Skeletal muscle satellite cell (primary cell): Measurements from ENCODE around the gene USP36.

ENCODE experiments used
- H3K27me3 ChIP-seq: 2 replicates; pipeline ENCODE4 v1.7.0; 2013; ENCODE audit warnings: low read length; ENCODE audit not compliant: control insufficient read depth, insufficient read depth
- H3K36me3 ChIP-seq: 2 replicates; pipeline ENCODE4 v1.7.0; 2013; ENCODE audit warnings: mild to moderate bottlenecking, control low read depth, low read length; ENCODE audit not compliant: insufficient read depth
- H3K4me1 ChIP-seq: 2 replicates; pipeline ENCODE4 v1.7.0; 2013; ENCODE audit warnings: low read length; ENCODE audit not compliant: control insufficient read depth, insufficient read depth
- H3K4me2 ChIP-seq: 2 replicates; pipeline ENCODE4 v1.7.0; 2013; ENCODE audit warnings: mild to moderate bottlenecking, low read length
- H3K4me3 ChIP-seq: 2 replicates; pipeline ENCODE4 v1.7.0; 2013; ENCODE audit warnings: low read length
- H3K9ac ChIP-seq: 2 replicates; pipeline ENCODE4 v1.7.0; 2013; ENCODE audit warnings: mild to moderate bottlenecking, low read depth, low read length, moderate library complexity
- H3K9me3 ChIP-seq: replicated peaks from 2 replicates; pipeline ENCODE4 v1.7.0; 2013; ENCODE audit warnings: mild to moderate bottlenecking, control low read depth, low read length

The USP36 gene

DNA sequence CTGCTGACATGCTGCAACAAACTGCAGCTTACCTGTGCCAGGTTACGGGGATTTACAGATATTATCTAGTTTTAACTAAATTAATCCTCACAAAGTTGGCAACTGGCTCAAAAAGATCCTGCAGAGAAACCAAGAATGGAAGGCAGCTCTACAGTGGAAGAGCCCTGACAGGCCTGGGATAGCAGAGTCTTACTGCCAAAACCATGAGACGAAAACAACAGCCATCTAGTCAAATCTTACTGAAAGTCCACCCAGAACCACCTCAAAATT, 8.1 kb downstream of the USP36 start:
- Histone ChIP-seq H3K4me3 (no peak overlapping the region), H3K36me3 (peaks cover 84% of the 10 kb centered on the region), H3K4me2 (no peak overlapping the region), H3K9ac (no peak overlapping the region), H3K4me1 (peaks cover 2% of the 10 kb centered on the region), H3K27me3 (no peaks in the 10 kb centered on the region), H3K9me3 (no peaks in the 10 kb centered on the region)

- H3K36me3 ChIP-seq, result peaks cover 84% of the 10 kb centered on the region
- H3K4me2 ChIP-seq, result no peak overlapping the region
- H3K4me3 ChIP-seq, result no peak overlapping the region
- H3K9ac ChIP-seq, result no peak overlapping the region
- H3K27me3 ChIP-seq, result no peaks in the 10 kb centered on the region
- no peaks in the 10 kb centered on the region for H3K4me1 ChIP-seq
- no peaks in the 10 kb centered on the region for H3K9me3 ChIP-seq
These were observed 8.7 kb downstream of the USP36 start for GRCh38 chr17:78831688-78832540.

GRCh38 chr17:78829477-78829876, 11.1 kb downstream of the USP36 start:
- no peaks in the 10 kb centered on the region for H3K4me1 ChIP-seq
- no peaks in the 10 kb centered on the region for H3K9me3 ChIP-seq
- no peak overlapping the region for H3K9ac ChIP-seq
- H3K36me3 ChIP-seq, result peaks cover 85% of the 10 kb centered on the region
- H3K4me2 ChIP-seq, result no peak overlapping the region
- H3K4me3 ChIP-seq, result no peak overlapping the region
- no peaks in the 10 kb centered on the region for H3K27me3 ChIP-seq

DNA sequence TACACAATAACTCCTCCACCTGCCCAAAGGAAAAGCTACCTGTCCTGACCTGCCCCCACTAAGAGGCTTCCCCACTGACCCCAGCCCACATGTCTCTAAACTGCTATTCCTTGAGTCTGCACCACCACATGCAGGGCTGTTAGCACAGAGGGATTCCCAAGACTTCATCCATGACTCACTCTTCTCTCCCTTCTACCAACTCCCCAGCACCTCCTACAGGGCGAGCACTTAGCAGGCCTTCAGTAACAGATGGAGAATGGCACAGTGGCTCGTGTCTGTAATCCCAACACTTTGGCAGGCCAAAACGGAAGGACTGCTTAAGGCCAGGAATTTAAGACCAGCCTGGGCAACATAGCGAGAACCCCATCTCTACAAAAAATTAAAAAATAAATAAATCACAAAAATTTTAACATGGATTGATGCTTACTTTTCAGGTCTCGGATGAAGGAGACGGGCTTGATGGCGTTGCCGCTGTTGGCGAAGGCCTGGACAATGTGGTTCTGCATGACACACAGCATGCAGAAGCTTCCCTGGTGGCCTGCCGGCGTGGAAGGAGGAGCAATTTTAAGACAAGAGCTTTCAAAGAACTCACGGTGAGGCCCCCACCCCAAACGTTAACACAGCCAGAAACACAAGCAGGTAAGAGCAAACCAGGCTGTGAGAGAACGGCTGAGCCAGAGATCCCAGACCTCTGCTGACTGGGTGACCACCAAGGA, 12.0 kb downstream of the USP36 start:
- H3K36me3 ChIP-seq, result peaks cover 83% of the 10 kb centered on the region
- no peak overlapping the region for H3K4me3 ChIP-seq
- no peaks in the 10 kb centered on the region for H3K4me1 ChIP-seq
- no peaks in the 10 kb centered on the region for H3K27me3 ChIP-seq
- H3K9me3 ChIP-seq, result no peaks in the 10 kb centered on the region
- no peak overlapping the region for H3K4me2 ChIP-seq
- H3K9ac ChIP-seq, result no peak overlapping the region

- peaks cover 83% of the 10 kb centered on the region for H3K36me3 ChIP-seq
- H3K9ac ChIP-seq, result no peak overlapping the region
- no peaks in the 10 kb centered on the region for H3K27me3 ChIP-seq
- no peak overlapping the region for H3K4me2 ChIP-seq
- no peak overlapping the region for H3K4me3 ChIP-seq
- peaks cover 6% of the 10 kb centered on the region for H3K4me1 ChIP-seq
- no peaks in the 10 kb centered on the region for H3K9me3 ChIP-seq
These were observed 13.6 kb downstream of the USP36 start for GRCh38 chr17:78826836-78827509.

- H3K9ac ChIP-seq, result no peak overlapping the region
- H3K4me1 ChIP-seq, result peaks cover 6% of the 10 kb centered on the region
- H3K9me3 ChIP-seq, result no peaks in the 10 kb centered on the region
- H3K36me3 ChIP-seq, result peaks cover 84% of the 10 kb centered on the region
- no peak overlapping the region for H3K4me3 ChIP-seq
- no peak overlapping the region for H3K4me2 ChIP-seq
- no peaks in the 10 kb centered on the region for H3K27me3 ChIP-seq
These were observed 14.2 kb downstream of the USP36 start for GRCh38 chr17:78826421-78826820.

DNA sequence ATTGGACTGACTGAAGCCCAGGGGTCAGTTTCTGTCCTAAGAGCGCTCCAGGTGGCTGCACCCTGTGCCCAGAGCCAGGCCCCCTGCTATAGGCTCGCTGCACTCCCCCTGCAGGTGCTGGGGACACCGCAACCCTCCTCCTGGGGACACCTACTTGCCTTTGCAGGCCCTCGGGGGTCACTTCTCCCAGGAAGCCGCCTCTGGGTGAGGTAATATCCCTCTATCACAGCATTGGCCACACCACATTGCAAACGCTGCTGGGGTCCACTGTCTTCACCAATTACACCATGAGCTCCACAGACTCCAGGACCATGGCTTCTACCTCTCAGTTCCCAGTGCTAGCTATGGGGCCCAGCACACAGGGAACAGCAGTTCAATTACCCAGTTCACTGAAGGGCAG, 14.9 kb downstream of the USP36 start:
- Histone ChIP-seq H3K4me2 (no peak overlapping the region), H3K36me3 (peaks cover 85% of the 10 kb centered on the region), H3K4me3 (no peak overlapping the region), H3K9me3 (no peaks in the 10 kb centered on the region), H3K27me3 (no peaks in the 10 kb centered on the region), H3K9ac (no peak overlapping the region), H3K4me1 (peaks cover 6% of the 10 kb centered on the region)

- Histone ChIP-seq H3K9me3 (no peaks in the 10 kb centered on the region), H3K4me3 (no peak overlapping the region), H3K9ac (no peak overlapping the region), H3K27me3 (no peaks in the 10 kb centered on the region), H3K4me2 (no peak overlapping the region), H3K36me3 (peaks cover 87% of the 10 kb centered on the region), H3K4me1 (peaks cover 6% of the 10 kb centered on the region)
These were observed 16.4 kb downstream of the USP36 start for GRCh38 chr17:78824240-78824639.

DNA sequence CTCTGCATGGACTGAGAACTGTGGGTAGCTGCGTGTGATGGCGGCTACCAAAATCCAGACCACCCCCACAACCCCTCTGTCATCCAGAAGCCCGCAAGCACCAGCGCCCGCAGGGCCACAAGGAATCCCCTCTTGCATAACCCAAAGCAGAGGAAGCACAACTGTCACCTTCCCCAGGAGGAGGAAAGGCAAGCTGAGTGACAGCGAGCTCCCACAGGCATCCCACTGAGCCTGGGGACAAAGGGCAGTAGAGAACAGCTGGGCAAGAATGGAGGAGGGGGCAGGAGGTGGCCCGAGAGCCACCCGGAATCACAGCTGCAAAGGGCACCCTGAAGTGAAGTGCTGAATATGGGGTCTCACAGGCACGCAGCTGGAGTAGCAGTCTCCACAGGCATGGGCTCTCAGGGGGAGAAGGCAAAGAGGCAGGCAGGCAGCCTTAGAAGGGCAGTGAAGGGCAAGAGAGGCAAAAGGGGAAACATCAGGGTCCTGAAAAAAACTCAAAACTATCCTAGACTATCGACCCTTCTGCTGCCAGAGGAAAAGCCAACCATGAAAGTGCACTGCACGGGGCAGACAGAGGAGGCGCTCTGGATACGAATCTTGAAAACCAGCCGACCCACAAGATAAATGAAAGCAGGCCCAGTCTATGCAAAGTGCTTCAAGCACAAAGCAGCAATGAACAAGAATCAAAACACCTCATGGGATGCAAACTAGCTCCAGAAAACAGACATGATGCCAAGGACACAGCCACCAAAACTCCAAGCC, 17.1 kb downstream of the USP36 start:
- Histone ChIP-seq H3K9me3 (no peaks in the 10 kb centered on the region), H3K9ac (no peak overlapping the region), H3K36me3 (peaks cover 90% of the 10 kb centered on the region), H3K4me1 (peaks cover 6% of the 10 kb centered on the region), H3K4me3 (no peak overlapping the region), H3K4me2 (no peak overlapping the region), H3K27me3 (no peaks in the 10 kb centered on the region)

DNA sequence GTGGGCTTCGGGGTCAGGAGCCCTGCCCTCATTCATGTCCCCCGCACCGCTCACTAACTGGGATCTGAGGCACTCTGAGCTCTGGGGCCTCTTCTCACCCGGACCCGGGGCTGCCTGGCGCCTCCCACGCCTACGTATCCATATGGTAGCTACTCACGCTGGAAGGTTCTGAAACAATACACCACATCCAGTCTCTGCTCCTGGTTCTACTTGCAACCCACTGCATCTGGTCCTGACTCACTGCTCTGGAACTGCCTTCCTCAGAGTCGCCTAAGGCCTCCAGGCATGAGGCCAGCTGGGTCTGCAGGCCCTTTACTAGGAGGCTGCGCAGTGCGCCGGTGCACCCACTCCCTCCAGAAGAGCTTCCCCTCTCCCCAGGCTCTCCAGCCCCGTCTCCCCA, 18.1 kb downstream of the USP36 start:
- Histone ChIP-seq H3K27me3 (no peaks in the 10 kb centered on the region), H3K9me3 (no peaks in the 10 kb centered on the region), H3K9ac (no peak overlapping the region), H3K36me3 (peaks cover 90% of the 10 kb centered on the region), H3K4me1 (peaks cover 6% of the 10 kb centered on the region), H3K4me3 (no peak overlapping the region), H3K4me2 (no peak overlapping the region)

DNA sequence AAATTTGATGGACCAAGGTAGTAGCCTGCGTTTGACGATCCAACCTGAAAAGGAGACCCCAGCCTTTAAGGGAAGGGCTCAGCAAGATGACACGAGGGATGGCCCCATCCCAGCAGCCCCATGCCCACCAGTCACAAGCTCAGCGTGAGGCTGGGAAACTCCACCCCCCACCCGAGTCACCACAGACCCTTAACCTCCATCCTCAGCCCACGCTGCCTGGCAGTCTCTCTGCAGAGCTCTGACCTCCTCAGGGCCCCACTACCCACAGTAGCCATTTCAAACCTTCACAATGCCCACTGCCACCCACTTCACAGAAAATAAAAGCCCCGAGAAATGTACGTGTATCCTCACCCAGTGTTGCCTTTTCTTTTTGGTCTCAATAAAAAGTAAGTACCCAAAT, 18.7 kb downstream of the USP36 start:
- Histone ChIP-seq H3K27me3 (no peaks in the 10 kb centered on the region), H3K4me2 (no peak overlapping the region), H3K9me3 (no peaks in the 10 kb centered on the region), H3K36me3 (peaks cover 88% of the 10 kb centered on the region), H3K4me1 (peaks cover 6% of the 10 kb centered on the region), H3K9ac (no peak overlapping the region), H3K4me3 (no peak overlapping the region)
